Heart left ventricle (tissue), 16 donors: ENCODE results near the gene LMTK3. TPM values are rescaled to one million over a fixed set of nuclear protein-coding genes. Genes with fewer than 3 reads are reported as not detected.

ENCODE experiments used
- ATAC-seq, 4 donors: fragments of 200-7000 bp; cut with Tn5 transposase; one replicate each; pipeline ENCODE4 v1.9.1; 2020 to 2022; ENCODE audit warnings: moderate library complexity in 4 of 4, mild to moderate bottlenecking in 3 of 4, moderate number of reproducible peaks in 1 of 4
- DNase-seq, 5 donors: peaks; one replicate each; pipeline ENCODE4 v3.0.0-alpha.2; 2020
- H3K27ac ChIP-seq, 12 donors: fragments of 200-600 bp; sonication (generic) in 4 of 12; one replicate each; pipeline versions ENCODE4 v1.5.0 to v1.8.0; 2016 to 2022; ENCODE audit warnings: mild to moderate bottlenecking in 2 of 12
- H3K27me3 ChIP-seq, 9 donors: fragments of 200-600 bp; sonication (generic) in 2 of 9; one replicate each; pipeline versions ENCODE4 v1.5.1 to v1.8.0; 2016 to 2022; ENCODE audit warnings: mild to moderate bottlenecking in 3 of 9
- H3K36me3 ChIP-seq, 9 donors: fragments of 200-600 bp; sonication (generic) in 2 of 9; one replicate each; pipeline versions ENCODE4 v1.5.0 to v1.8.0; 2018 to 2022; ENCODE audit warnings: mild to moderate bottlenecking in 2 of 9
- H3K4me1 ChIP-seq, 12 donors: fragments of 200-600 bp; sonication (generic) in 4 of 12; one replicate each; pipeline versions ENCODE4 v1.5.0 to v1.8.0; 2016 to 2022; ENCODE audit warnings: mild to moderate bottlenecking in 3 of 12
- H3K4me3 ChIP-seq, 12 donors: fragments of 200-600 bp; sonication (generic) in 4 of 12; one replicate each; pipeline versions ENCODE4 v1.5.0 to v1.8.0; 2017 to 2022; ENCODE audit warnings: mild to moderate bottlenecking in 9 of 12, moderate library complexity in 4 of 12
- H3K9me3 ChIP-seq, 12 donors: fragments of 200-600 bp; sonication (generic) in 4 of 12; one replicate each; pipeline versions ENCODE4 v1.5.0 to v1.8.0; 2016 to 2022; ENCODE audit warnings: mild to moderate bottlenecking in 1 of 12
- POLR2A ChIP-seq, 2 donors: fragments of 450-650 bp; IDR thresholded peaks; one replicate each; pipeline ENCODE4 v1.6.1; 2017; ENCODE audit warnings: antibody characterized with exemption in 2 of 2, mild to moderate bottlenecking in 2 of 2, moderate library complexity in 2 of 2
- WGBS, 4 donors: extraction: QIAGEN DNeasy Blood & Tissue Kit in 2 of 4; methylation state at CpG; one replicate each; pipeline versions ENCODE4 v1.1.5 to v1.1.7; 2013 to 2018; 5-methylcytosine and 5-hydroxymethylcytosine counted together
- intact Hi-C, 10 donors: fragments of 100-400 bp; cut with DNase I; formaldehyde crosslinking; loops; one replicate each; pipeline versions ENCODE4 v1.11.1 to v1.14.2; 2022
- polyA plus RNA-seq, 2 donors: library from polyadenylated mRNA; stranded (reverse); fragments of 200-250 nt; gene quantifications; one replicate each; pipeline ENCODE4 v1.2.3, GENCODE V29; 2013
- total RNA-seq, 9 donors: library from RNA; depleted of rRNA in 2 of 9; stranded (reverse); fragments of >200 nt in 2 of 9; fragmentation: NEBNext Ultra II Directional in 3 of 9; extraction: Animal tissue kit (Norgen Biotek cat#: 25700) in 3 of 9; gene quantifications; one replicate each; pipeline versions ENCODE4 v1.1.0 to v1.2.4, GENCODE V29; 2016 to 2023
- TF ChIP-seq, protein P1 (sequence below), 12 donors: fragments of 200-600 bp; sonication (generic) in 4 of 12; IDR thresholded peaks; one replicate each; pipeline versions ENCODE4 v1.5.0 to v1.8.0; 2018 to 2022; ENCODE audit warnings: antibody characterized with exemption in 12 of 12, mild to moderate bottlenecking in 5 of 12
- donor health status: ischemic (EF 13 %, LVEDD 7.1; RV severe dilation, severe dysfunction).
- donor health status: healthy with polysubstance abuse.
- donor health status: DM: no; HTN: yes; CAD: no.
- donor health status: DM: no; HTN: no; CAD: no.
- donor health status: ischemic (EF 25% LVEDD 6.9; RV normal size, moderate dysfunction).
- donor health status: ischemic (EF 25% LVEDD 5.7; RV mildly dilated, moderate dysfunction).
- donor health status: healthy.
- donor health status: DM: yes; HTN: yes; CAD: no.
- donor health status: ischemic (EF 35%, LVEDD 5.7; RV mildly dilated, moderate dysfunction).
- donor health status: nonischemic (EF 11% LVEDD 7.7; RV severe dilation, severe dysfunction).
- donor health status: DM: yes; HTN: yes; CAD: no.
- donor health status: PGD.
- donor health status: ischemic (EF 29% LVEDD 5.4; RV normal size, mild dysfunction).
- donor health status: nonischemic (EF 23%, LVEDD 6.1; RV moderate dilation, normal function).

Gene LMTK3
- total and polyA plus RNA-seq, 11 donors: 0.19 to 1.9 (median 1.3) TPM

DNA sequence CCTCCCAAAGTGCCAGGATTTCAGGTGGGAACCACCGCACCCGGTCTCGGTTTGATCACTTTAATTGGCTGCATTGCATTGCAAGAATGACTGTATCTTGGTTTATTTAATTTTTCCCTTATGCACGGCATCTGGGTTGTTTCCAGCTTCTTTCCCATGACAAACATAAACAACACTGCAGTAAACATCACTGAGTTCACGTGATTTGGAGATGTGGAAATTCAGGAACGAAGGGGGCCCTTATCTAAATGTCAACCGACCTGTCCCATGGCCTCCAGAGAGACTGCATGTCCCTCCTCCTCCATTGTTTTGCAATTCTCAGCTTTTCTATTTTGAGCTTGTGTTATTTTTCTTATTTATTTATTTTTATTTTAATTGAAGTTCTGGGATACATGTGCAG, 25.9 kb upstream of the LMTK3 start:
- Histone ChIP-seq H3K4me1 (no peaks in the 10 kb centered on the region), H3K4me3 (no peak overlapping the region), H3K9me3 (no peaks in the 10 kb centered on the region), H3K27ac (no peak overlapping the region), H3K36me3 (no peaks in the 10 kb centered on the region), H3K27me3 (no peaks in the 10 kb centered on the region)
- DNase-seq (no peak), ATAC-seq (no peak)
- 75 to 81% (median 77%) methylated on average over 7 of the region's 7 CpGs for WGBS, 4 donors
- no peak for TF ChIP-seq POLR2A (IDR thresholded peaks at IDR 0.05)
- TF ChIP-seq, protein P1, sequence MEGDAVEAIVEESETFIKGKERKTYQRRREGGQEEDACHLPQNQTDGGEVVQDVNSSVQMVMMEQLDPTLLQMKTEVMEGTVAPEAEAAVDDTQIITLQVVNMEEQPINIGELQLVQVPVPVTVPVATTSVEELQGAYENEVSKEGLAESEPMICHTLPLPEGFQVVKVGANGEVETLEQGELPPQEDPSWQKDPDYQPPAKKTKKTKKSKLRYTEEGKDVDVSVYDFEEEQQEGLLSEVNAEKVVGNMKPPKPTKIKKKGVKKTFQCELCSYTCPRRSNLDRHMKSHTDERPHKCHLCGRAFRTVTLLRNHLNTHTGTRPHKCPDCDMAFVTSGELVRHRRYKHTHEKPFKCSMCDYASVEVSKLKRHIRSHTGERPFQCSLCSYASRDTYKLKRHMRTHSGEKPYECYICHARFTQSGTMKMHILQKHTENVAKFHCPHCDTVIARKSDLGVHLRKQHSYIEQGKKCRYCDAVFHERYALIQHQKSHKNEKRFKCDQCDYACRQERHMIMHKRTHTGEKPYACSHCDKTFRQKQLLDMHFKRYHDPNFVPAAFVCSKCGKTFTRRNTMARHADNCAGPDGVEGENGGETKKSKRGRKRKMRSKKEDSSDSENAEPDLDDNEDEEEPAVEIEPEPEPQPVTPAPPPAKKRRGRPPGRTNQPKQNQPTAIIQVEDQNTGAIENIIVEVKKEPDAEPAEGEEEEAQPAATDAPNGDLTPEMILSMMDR (IDR thresholded peaks at IDR 0.05): no peak
- intact Hi-C loops: no loop called here

DNA sequence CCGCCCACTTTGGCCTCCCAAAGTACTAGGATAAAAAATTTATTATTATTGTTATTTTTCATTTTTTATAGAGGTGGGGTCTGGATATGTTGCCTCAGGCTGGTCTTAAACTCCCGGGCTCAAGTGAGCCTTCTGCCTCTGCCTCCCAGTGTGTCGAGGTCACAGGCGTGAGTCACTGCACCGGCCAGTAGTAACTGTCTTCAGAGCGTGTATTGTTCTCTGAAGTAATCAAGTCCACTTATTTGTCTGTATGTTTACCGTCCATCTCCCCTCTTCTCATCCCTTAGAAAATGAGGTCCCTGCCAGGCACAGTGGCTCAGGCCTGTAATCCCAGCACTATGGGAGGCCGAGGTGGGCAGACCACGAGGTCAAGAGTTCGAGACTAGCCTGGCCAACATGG, 22.1 kb upstream of the LMTK3 start:
- WGBS, 4 donors: 85 to 89% (median 86%) methylated on average over 10 of the region's 10 CpGs
- ATAC-seq (no peak), DNase-seq (no peak)
- H3K9me3 ChIP-seq: peaks cover 0 to 11% (median 0%) of the 10 kb centered on the region in 12 donors
- intact Hi-C loops: no loop called here
- H3K4me1 ChIP-seq: no peaks in the 10 kb centered on the region
- no peaks in the 10 kb centered on the region for H3K36me3 ChIP-seq
- no peak overlapping the region for H3K27ac ChIP-seq
- no peak overlapping the region for H3K4me3 ChIP-seq
- H3K27me3 ChIP-seq: peaks cover 0 to 4% (median 0%) of the 10 kb centered on the region in 9 donors
- TF ChIP-seq POLR2A (IDR thresholded peaks at IDR 0.05): no peak
- TF ChIP-seq, protein P1 (IDR thresholded peaks at IDR 0.05): no peak

DNA sequence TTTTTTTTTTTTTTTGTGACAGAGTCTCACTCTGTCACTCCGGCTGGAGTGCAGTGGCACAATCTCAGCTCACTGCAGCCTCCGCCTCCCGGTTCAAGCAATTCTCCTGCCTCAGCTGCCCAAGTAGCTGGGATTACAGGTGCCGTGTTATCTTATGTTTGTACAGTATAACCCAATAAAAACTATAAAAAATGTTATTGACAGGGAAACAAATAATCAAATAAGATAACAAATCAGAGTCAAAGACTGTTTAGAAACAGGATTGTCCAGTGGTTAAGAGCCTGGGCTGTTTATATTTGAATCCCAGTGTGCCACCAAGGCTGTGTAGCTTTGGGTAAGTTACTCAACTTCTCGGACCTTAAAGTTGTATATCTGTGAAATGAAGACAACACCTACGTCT, 19.1 kb upstream of the LMTK3 start:
- TF ChIP-seq POLR2A (IDR thresholded peaks at IDR 0.05): no peak
- TF ChIP-seq, protein P1 (IDR thresholded peaks at IDR 0.05): no peak
- Histone ChIP-seq H3K4me3 (no peak overlapping the region), H3K36me3 (no peaks in the 10 kb centered on the region), H3K9me3 (peaks cover 0 to 41% (median 22%) of the 10 kb centered on the region in 12 donors), H3K27me3 (peaks cover 0 to 4% (median 0%) of the 10 kb centered on the region in 9 donors), H3K4me1 (no peaks in the 10 kb centered on the region), H3K27ac (no peak overlapping the region)
- intact Hi-C loops: no loop called here
- ATAC-seq (no peak), DNase-seq (no peak)
- 56 to 77% (median 76%) methylated on average over 6 of the region's 6 CpGs for WGBS, 4 donors

DNA sequence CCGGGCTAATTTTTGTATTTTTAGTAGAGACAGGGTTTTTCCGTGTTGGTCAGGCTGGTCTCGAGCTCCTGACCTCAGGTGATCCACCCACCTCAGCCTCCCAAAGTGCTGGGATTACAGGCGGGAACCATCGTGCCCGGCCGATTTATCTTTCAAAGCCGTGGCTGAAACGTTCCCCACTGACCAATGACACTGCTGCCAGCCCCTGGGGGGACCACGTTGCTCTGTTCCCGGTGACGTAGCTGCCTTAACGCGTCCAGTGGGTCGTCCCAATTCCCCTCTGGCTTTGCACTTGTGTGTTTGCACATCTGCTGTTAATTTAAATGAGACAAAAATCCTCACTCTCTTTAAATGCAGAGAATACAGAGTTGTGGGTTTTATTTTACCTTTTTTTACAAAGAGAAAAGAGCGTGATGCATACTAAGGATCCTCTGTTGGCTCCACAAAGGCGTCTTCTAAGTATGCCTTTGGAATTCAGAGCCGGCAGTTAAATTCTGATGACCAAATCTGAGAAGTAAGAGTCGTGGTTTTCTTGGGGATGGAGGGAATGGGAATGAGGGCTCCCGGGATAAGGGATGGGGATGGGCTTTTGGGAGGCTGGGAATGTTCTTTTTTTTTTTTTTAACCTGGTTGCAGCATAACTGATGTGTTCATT, 18.6 kb upstream of the LMTK3 start:
- Histone ChIP-seq H3K27ac (no peak overlapping the region), H3K36me3 (no peaks in the 10 kb centered on the region), H3K4me1 (no peaks in the 10 kb centered on the region), H3K27me3 (peaks cover 0 to 4% (median 0%) of the 10 kb centered on the region in 9 donors), H3K9me3 (peaks cover 0 to 42% (median 22%) of the 10 kb centered on the region in 12 donors), H3K4me3 (no peak overlapping the region)
- 62 to 71% (median 65%) methylated on average over 20 of the region's 20 CpGs for WGBS, 4 donors
- intact Hi-C loops: no loop called here
- TF ChIP-seq, protein P1 (IDR thresholded peaks at IDR 0.05): no peak
- no peak for TF ChIP-seq POLR2A (IDR thresholded peaks at IDR 0.05)
- DNase-seq (peak in 1 of 5 donors; percentile 13), ATAC-seq (no peak)
